K562 (cell line): ENCODE results near the gene C6orf163. TPM values are rescaled to one million over a fixed set of nuclear protein-coding genes. Genes with fewer than 3 reads are reported as not detected.

Experiments used
- C11orf30 ChIP-seq: fragments of 450-650 bp; IDR thresholded peaks from 2 replicates; pipeline ENCODE4 v1.6.1; 2016; ENCODE audit warnings: low read depth, mild to moderate bottlenecking
- CBFA2T3 ChIP-seq: fragments of 450-650 bp; IDR thresholded peaks from 2 replicates; pipeline ENCODE4 v1.6.1; 2017
- CBX3 ChIP-seq, 2 experiments: IDR thresholded peaks; 1 replicate in 1 of 2; 2 replicates in 1 of 2; pipeline ENCODE4 v1.6.1; 2012; ENCODE audit warnings: inconsistent platforms in 2 of 2, low read length in 2 of 2, borderline replicate concordance in 1 of 2, control low read depth in 1 of 2
- DPF2 ChIP-seq: fragments of 450-650 bp; IDR thresholded peaks from 2 replicates; pipeline ENCODE4 v1.6.1; 2016
- EGR1 ChIP-seq: fragments of 450-650 bp; conservative IDR thresholded peaks from 2 replicates; pipeline ENCODE4 v1.6.1; 2017; ENCODE audit warnings: mild to moderate bottlenecking
- JUND ChIP-seq, 2 experiments: IDR thresholded peaks; 2 replicates in 1 of 2; 3 replicates in 1 of 2; pipeline ENCODE4 v1.6.1; 2011; ENCODE audit warnings: borderline replicate concordance in 2 of 2, low read depth in 2 of 2, low read length in 2 of 2, improper control_type of control experiment in 1 of 2, missing biosample characterization in 1 of 2, missing genetic modification characterization in 1 of 2, missing genetic modification reagents in 1 of 2
- MEIS2 ChIP-seq: fragments of 450-650 bp; IDR thresholded peaks from 2 replicates; pipeline ENCODE4 v1.6.1; 2014; ENCODE audit warnings: mild to moderate bottlenecking; ENCODE audit not compliant: partially characterized antibody
- NFE2 ChIP-seq: IDR thresholded peaks from 2 replicates; pipeline ENCODE4 v1.6.1; 2014; ENCODE audit warnings: antibody characterized with exemption, low read depth
- POU5F1 ChIP-seq: fragments of 150-350 bp; IDR thresholded peaks from 2 replicates; pipeline ENCODE4 v1.6.1; 2014; ENCODE audit warnings: borderline replicate concordance, low read length, low read depth, mild to moderate bottlenecking; ENCODE audit not compliant: partially characterized antibody
- SMARCA4 ChIP-seq: fragments of 450-650 bp; IDR thresholded peaks from 2 replicates; pipeline ENCODE4 v1.6.1; 2016
- ZNF431 ChIP-seq: sonication (generic); formaldehyde crosslinking; IDR thresholded peaks from 2 replicates; pipeline ENCODE4 v1.8.0; 2022; ENCODE audit warnings: mild to moderate bottlenecking, missing genetic modification reagents
- ZNF445 ChIP-seq: fragments of 250-450 bp; sonication (Bioruptor Pico); IDR thresholded peaks from 2 replicates; pipeline ENCODE4 v1.4.0; 2020; ENCODE audit warnings: low read depth, mild to moderate bottlenecking, moderate library complexity
- ZNF699 ChIP-seq: fragments of 250-450 bp; sonication (Bioruptor Pico); IDR thresholded peaks from 2 replicates; pipeline ENCODE4 v1.8.0; 2021; ENCODE audit warnings: mild to moderate bottlenecking, moderate library complexity; ENCODE audit not compliant: insufficient replicate concordance
- polyA plus RNA-seq, 8 experiments: library from polyadenylated mRNA; depleted of rRNA in 4 of 8; stranded (reverse) in 5 of 8; unstranded in 3 of 8; fragments of >200 nt; fragmentation: Nextera tagmentation in 2 of 8; fragmentation: Illumina TruSeq in 1 of 8; extraction: Ambion mirVana in 2 of 8; extraction: Trizol in 1 of 8; gene quantifications; 2 replicates each; pipeline versions ENCODE4 v1.2.1 to v1.2.3, GENCODE V29; 2011 to 2014; ENCODE audit warnings: inconsistent platforms in 1 of 8, missing spikeins in 1 of 8
- total RNA-seq, 7 experiments: library from RNA; depleted of rRNA in 6 of 7; stranded (reverse); fragments of >200 nt in 6 of 7; fragmentation: Illumina TruSeq in 2 of 7; extraction: Trizol in 2 of 7; gene quantifications; 2 replicates each; pipeline versions ENCODE4 v1.2.1 to v1.2.3, GENCODE V29; 2011 to 2021; ENCODE audit warnings: low replicate concordance in 1 of 7
- TF ChIP-seq, protein P1 (sequence below), 2 experiments: fragments of 450-650 bp; conservative IDR thresholded peaks; 2 replicates each; pipeline ENCODE4 v1.6.1; 2017; ENCODE audit warnings: mild to moderate bottlenecking in 2 of 2, moderate library complexity in 2 of 2
- TF ChIP-seq, protein P2 (sequence below): fragments of 250-450 bp; sonication (Bioruptor Pico); IDR thresholded peaks from 2 replicates; pipeline ENCODE4 v1.8.0; 2021; ENCODE audit warnings: moderate library complexity, mild to moderate bottlenecking, inconsistent platforms
- TF ChIP-seq, protein P3 (sequence below): fragments of 450-650 bp; IDR thresholded peaks from 2 replicates; pipeline ENCODE4 v1.6.1; 2016

C6orf163 gene
- total and polyA plus RNA-seq, 9 of the 15 experiments (the other 6 are each of a cell fraction or from before 2014, with no cell fraction given) = 0.67 to 4.7 (median 1.5) TPM

DNA sequence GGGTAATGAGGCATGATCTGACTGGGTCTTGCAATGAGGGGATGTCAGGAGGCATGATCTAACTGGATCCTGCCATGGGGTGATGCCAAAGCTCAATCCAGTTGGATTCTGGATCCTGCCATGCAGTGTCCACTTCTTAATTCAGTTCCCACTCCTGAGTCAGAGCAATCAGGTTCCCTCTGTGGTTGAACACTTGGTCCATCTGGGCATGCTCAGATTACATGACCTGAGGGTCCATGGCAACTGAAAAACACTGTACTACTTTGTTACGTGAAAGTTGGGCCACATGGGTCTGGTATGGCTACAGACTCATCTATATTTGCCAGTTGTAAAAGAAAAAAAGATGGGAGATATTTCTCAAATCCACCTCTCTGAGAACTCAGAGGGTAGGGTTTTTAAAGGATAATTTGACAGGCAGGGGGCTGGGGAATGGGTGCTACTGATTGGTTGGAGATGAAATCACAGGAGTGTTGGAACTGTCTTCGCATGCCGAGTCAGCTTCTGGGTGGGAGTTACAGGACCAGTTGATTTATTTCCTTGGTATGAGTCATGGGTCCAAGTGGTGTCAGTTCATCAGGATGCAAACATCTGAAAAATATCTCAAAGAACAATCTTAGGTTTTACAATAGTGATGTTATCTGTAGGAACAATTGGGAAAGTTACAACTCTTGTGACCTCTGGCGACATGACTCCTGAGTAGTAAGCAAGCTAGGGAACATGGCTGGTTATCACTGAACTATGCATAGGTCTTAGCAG, 21.6 kb downstream of the C6orf163 start (continued):
- no peak for TF ChIP-seq POU5F1
- no peak for TF ChIP-seq ZNF445 (CRISPR knock-in tag)
- peak; percentile 20; the same call in 1 of the 2 replicates for TF ChIP-seq NFE2
- TF ChIP-seq, protein P1, sequence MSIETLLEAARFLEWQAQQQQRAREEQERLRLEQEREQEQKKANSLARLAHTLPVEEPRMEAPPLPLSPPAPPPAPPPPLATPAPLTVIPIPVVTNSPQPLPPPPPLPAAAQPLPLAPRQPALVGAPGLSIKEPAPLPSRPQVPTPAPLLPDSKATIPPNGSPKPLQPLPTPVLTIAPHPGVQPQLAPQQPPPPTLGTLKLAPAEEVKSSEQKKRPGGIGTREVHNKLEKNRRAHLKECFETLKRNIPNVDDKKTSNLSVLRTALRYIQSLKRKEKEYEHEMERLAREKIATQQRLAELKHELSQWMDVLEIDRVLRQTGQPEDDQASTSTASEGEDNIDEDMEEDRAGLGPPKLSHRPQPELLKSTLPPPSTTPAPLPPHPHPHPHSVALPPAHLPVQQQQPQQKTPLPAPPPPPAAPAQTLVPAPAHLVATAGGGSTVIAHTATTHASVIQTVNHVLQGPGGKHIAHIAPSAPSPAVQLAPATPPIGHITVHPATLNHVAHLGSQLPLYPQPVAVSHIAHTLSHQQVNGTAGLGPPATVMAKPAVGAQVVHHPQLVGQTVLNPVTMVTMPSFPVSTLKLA (conservative IDR thresholded peaks at IDR 0.05) = 0 out of 4 replicates have a peak, but pooled peaks of 1 of the 2 experiments have one; percentile 16
- no peak for TF ChIP-seq ZNF431 (CRISPR knock-in tag)
- peak; percentile 88 for TF ChIP-seq MEIS2
- TF ChIP-seq CBX3 (IDR thresholded peaks at IDR 0.05; ENCODE audit: borderline replicate concordance in 1 of 2, low read length in 2 of 2) = peak in 1 of 2 experiments; percentile 29; a peak in 1 of 3 replicates
- TF ChIP-seq DPF2 = peak; percentile 39; the same call in 1 of the 2 replicates
- peak; percentile 45; the same call in 1 of the 2 replicates for TF ChIP-seq SMARCA4
- TF ChIP-seq, protein P2, sequence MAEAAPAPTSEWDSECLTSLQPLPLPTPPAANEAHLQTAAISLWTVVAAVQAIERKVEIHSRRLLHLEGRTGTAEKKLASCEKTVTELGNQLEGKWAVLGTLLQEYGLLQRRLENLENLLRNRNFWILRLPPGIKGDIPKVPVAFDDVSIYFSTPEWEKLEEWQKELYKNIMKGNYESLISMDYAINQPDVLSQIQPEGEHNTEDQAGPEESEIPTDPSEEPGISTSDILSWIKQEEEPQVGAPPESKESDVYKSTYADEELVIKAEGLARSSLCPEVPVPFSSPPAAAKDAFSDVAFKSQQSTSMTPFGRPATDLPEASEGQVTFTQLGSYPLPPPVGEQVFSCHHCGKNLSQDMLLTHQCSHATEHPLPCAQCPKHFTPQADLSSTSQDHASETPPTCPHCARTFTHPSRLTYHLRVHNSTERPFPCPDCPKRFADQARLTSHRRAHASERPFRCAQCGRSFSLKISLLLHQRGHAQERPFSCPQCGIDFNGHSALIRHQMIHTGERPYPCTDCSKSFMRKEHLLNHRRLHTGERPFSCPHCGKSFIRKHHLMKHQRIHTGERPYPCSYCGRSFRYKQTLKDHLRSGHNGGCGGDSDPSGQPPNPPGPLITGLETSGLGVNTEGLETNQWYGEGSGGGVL (CRISPR knock-in tag) = no peak
- TF ChIP-seq, protein P3, sequence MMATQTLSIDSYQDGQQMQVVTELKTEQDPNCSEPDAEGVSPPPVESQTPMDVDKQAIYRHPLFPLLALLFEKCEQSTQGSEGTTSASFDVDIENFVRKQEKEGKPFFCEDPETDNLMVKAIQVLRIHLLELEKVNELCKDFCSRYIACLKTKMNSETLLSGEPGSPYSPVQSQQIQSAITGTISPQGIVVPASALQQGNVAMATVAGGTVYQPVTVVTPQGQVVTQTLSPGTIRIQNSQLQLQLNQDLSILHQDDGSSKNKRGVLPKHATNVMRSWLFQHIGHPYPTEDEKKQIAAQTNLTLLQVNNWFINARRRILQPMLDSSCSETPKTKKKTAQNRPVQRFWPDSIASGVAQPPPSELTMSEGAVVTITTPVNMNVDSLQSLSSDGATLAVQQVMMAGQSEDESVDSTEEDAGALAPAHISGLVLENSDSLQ = peak; percentile 86
- TF ChIP-seq CBFA2T3 = peak; percentile 40
- TF ChIP-seq JUND (IDR thresholded peaks at IDR 0.05; ENCODE audit: borderline replicate concordance, low read depth, low read length) = peak; percentile 66
- peak; percentile 76; the same call in 2 of the 3 replicates for TF ChIP-seq JUND (tag; IDR thresholded peaks at IDR 0.05; ENCODE audit: borderline replicate concordance, low read depth, low read length)
- no peak for TF ChIP-seq ZNF699 (CRISPR knock-in tag)
- 0 out of 2 replicates have a peak, but pooled peaks have one; percentile 17 for TF ChIP-seq EGR1
- TF ChIP-seq C11orf30 = 0 out of 2 replicates have a peak, but pooled peaks have one; percentile 23
